H1 (cell line): ENCODE measurements around the gene TPO.

Source experiments
- BRCA1 ChIP-seq: IDR thresholded peaks from 2 replicates; pipeline ENCODE4 v1.6.1; 2012; ENCODE audit warnings: low read depth, low read length, improper control_type of control experiment
- CBX5 ChIP-seq: fragments of 300-800, 300-1000 bp; sonication (generic); IDR thresholded peaks from 2 replicates; pipeline ENCODE4 v1.7.1; 2016; ENCODE audit warnings: antibody characterized with exemption, low read length, low read depth
- EZH2 ChIP-seq: fragments of 200-600 bp; sonication (generic); IDR thresholded peaks from 2 replicates; pipeline ENCODE4 v1.7.1; 2012; ENCODE audit warnings: low read depth, mild to moderate bottlenecking, moderate library complexity, low read length, inconsistent platforms; ENCODE audit not compliant: severe bottlenecking
- NRF1 ChIP-seq: IDR thresholded peaks from 2 replicates; pipeline ENCODE4 v1.6.1; 2011; ENCODE audit warnings: mild to moderate bottlenecking, low read depth, low read length, improper control_type of control experiment
- POU5F1 ChIP-seq: IDR thresholded peaks from 2 replicates; pipeline ENCODE4 v1.6.1; 2011; ENCODE audit warnings: low read depth, mild to moderate bottlenecking, low read length, moderate library complexity
- YY1 ChIP-seq: IDR thresholded peaks from 2 replicates; pipeline ENCODE4 v1.6.1; 2011; ENCODE audit warnings: low read depth, mild to moderate bottlenecking, low read length
- TF ChIP-seq, protein P1 (sequence below): fragments of 300-600 bp; sonication (generic); IDR thresholded peaks from 2 replicates; pipeline ENCODE4 v1.7.1; 2012; ENCODE audit warnings: low read length, moderate library complexity, mild to moderate bottlenecking, inconsistent platforms; ENCODE audit not compliant: insufficient replicate concordance
- TF ChIP-seq, protein P2 (sequence below), 3 experiments: IDR thresholded peaks; 1 replicate in 2 of 3; 2 replicates in 1 of 3; pipeline versions ENCODE4 v1.5.1 to v1.6.1; 2011; ENCODE audit warnings: low read length in 3 of 3, mild to moderate bottlenecking in 3 of 3, inconsistent platforms in 2 of 3, low read depth in 1 of 3, moderate library complexity in 1 of 3; ENCODE audit not compliant: insufficient read depth in 1 of 3; ENCODE audit errors: control extremely low read depth in 1 of 3
- TF ChIP-seq, protein P3 (sequence below): IDR thresholded peaks from 2 replicates; pipeline ENCODE4 v1.6.1; 2012; ENCODE audit warnings: inconsistent platforms

DNA sequence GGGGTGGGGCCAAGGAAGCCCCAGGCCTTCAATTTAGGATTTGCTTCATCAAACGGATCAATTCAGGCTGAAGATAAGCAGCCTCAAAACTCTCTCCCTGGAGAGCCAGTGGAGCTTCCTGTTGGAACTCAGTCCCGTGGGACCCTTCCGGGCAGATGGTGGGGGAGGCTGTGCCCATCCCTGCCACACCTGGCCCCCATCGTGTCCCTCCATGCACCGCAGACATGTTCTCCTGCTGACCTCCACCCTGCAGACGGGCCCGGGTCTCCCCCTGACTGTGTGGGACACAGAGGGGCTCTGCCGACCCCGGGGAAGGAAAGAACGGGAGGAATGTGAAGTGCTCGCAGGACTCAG, 144.2 kb downstream of the TPO start:
- TF ChIP-seq, protein P1, sequence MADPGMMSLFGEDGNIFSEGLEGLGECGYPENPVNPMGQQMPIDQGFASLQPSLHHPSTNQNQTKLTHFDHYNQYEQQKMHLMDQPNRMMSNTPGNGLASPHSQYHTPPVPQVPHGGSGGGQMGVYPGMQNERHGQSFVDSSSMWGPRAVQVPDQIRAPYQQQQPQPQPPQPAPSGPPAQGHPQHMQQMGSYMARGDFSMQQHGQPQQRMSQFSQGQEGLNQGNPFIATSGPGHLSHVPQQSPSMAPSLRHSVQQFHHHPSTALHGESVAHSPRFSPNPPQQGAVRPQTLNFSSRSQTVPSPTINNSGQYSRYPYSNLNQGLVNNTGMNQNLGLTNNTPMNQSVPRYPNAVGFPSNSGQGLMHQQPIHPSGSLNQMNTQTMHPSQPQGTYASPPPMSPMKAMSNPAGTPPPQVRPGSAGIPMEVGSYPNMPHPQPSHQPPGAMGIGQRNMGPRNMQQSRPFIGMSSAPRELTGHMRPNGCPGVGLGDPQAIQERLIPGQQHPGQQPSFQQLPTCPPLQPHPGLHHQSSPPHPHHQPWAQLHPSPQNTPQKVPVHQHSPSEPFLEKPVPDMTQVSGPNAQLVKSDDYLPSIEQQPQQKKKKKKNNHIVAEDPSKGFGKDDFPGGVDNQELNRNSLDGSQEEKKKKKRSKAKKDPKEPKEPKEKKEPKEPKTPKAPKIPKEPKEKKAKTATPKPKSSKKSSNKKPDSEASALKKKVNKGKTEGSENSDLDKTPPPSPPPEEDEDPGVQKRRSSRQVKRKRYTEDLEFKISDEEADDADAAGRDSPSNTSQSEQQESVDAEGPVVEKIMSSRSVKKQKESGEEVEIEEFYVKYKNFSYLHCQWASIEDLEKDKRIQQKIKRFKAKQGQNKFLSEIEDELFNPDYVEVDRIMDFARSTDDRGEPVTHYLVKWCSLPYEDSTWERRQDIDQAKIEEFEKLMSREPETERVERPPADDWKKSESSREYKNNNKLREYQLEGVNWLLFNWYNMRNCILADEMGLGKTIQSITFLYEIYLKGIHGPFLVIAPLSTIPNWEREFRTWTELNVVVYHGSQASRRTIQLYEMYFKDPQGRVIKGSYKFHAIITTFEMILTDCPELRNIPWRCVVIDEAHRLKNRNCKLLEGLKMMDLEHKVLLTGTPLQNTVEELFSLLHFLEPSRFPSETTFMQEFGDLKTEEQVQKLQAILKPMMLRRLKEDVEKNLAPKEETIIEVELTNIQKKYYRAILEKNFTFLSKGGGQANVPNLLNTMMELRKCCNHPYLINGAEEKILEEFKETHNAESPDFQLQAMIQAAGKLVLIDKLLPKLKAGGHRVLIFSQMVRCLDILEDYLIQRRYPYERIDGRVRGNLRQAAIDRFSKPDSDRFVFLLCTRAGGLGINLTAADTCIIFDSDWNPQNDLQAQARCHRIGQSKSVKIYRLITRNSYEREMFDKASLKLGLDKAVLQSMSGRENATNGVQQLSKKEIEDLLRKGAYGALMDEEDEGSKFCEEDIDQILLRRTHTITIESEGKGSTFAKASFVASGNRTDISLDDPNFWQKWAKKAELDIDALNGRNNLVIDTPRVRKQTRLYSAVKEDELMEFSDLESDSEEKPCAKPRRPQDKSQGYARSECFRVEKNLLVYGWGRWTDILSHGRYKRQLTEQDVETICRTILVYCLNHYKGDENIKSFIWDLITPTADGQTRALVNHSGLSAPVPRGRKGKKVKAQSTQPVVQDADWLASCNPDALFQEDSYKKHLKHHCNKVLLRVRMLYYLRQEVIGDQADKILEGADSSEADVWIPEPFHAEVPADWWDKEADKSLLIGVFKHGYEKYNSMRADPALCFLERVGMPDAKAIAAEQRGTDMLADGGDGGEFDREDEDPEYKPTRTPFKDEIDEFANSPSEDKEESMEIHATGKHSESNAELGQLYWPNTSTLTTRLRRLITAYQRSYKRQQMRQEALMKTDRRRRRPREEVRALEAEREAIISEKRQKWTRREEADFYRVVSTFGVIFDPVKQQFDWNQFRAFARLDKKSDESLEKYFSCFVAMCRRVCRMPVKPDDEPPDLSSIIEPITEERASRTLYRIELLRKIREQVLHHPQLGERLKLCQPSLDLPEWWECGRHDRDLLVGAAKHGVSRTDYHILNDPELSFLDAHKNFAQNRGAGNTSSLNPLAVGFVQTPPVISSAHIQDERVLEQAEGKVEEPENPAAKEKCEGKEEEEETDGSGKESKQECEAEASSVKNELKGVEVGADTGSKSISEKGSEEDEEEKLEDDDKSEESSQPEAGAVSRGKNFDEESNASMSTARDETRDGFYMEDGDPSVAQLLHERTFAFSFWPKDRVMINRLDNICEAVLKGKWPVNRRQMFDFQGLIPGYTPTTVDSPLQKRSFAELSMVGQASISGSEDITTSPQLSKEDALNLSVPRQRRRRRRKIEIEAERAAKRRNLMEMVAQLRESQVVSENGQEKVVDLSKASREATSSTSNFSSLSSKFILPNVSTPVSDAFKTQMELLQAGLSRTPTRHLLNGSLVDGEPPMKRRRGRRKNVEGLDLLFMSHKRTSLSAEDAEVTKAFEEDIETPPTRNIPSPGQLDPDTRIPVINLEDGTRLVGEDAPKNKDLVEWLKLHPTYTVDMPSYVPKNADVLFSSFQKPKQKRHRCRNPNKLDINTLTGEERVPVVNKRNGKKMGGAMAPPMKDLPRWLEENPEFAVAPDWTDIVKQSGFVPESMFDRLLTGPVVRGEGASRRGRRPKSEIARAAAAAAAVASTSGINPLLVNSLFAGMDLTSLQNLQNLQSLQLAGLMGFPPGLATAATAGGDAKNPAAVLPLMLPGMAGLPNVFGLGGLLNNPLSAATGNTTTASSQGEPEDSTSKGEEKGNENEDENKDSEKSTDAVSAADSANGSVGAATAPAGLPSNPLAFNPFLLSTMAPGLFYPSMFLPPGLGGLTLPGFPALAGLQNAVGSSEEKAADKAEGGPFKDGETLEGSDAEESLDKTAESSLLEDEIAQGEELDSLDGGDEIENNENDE = no peak
- TF ChIP-seq, protein P2, sequence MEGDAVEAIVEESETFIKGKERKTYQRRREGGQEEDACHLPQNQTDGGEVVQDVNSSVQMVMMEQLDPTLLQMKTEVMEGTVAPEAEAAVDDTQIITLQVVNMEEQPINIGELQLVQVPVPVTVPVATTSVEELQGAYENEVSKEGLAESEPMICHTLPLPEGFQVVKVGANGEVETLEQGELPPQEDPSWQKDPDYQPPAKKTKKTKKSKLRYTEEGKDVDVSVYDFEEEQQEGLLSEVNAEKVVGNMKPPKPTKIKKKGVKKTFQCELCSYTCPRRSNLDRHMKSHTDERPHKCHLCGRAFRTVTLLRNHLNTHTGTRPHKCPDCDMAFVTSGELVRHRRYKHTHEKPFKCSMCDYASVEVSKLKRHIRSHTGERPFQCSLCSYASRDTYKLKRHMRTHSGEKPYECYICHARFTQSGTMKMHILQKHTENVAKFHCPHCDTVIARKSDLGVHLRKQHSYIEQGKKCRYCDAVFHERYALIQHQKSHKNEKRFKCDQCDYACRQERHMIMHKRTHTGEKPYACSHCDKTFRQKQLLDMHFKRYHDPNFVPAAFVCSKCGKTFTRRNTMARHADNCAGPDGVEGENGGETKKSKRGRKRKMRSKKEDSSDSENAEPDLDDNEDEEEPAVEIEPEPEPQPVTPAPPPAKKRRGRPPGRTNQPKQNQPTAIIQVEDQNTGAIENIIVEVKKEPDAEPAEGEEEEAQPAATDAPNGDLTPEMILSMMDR (IDR thresholded peaks at IDR 0.05; ENCODE audit: control extremely low read depth in 1 of 3, insufficient read depth in 1 of 3, low read depth in 1 of 3, low read length in 3 of 3) = no peak
- TF ChIP-seq NRF1 (no peak), POU5F1 (no peak), CBX5 (no peak), EZH2 (no peak), BRCA1 (no peak), YY1 (no peak)
- TF ChIP-seq, protein P3, sequence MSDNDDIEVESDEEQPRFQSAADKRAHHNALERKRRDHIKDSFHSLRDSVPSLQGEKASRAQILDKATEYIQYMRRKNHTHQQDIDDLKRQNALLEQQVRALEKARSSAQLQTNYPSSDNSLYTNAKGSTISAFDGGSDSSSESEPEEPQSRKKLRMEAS = no peak
